ENCODE results near the gene C10orf90. TPM values are rescaled to one million over a fixed set of nuclear protein-coding genes. Genes with fewer than 3 reads are reported as not detected.
"Not testable (repeated sequence)": the region's sequence is repeated elsewhere in the genome, so short reads cannot be mapped to it uniquely, and the experiment has no call there.

C10orf90 gene
- polyA plus RNA-seq, 6 donors from 2014 or later: not detected

DNA sequence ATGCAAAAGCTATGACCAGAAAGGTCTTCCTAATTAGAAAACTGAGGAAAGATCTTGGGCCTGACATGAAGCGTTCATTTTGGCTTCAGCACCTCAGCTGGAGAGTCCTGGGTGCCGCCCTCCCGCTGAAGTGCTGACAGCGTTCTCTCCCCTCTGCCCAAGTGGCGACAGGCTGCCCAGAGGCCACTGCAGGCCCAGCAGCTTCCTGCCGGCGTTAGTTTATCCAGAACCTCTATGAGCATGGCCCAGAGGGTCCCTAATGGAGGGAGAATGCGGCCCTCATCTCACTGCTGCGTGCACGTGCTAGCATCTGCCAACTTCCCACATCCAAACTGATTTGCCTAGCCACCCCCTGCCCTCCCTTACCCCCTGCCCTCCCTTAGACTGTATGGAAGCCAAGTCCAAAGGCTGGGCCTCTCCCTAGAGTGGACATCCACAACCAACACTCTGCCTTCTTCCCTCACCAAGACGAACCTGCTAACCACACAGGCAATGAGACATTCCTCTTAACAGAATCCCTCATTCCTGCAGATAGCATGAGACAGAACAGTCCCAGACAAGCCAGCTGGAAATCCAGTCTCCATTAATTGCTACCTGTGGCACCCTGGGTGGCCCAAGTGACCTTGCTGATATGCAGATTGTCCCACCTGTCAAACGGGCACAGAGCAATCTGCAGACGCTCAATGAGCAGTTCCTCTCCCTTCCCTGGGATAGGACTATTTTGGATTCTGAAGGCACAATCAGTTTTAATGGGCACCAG is 108.4 kb downstream of the C10orf90 start:
- H3K4me3 Mint-ChIP-seq: no peak overlapping the region
- DNase-seq (no peak), ATAC-seq (ENCODE audit: low read depth in 2 of 2) (no peak)
- H3K4me1 Mint-ChIP-seq: peaks cover 0 to 1% (median 0%) of the 10 kb centered on the region in 3 donors
- peaks cover 0 to 15% (median 3%) of the 10 kb centered on the region in 7 donors for H3K9me3 Mint-ChIP-seq
- no peak overlapping the region for H3K27ac Mint-ChIP-seq
- peaks cover 1 to 10% (median 5%) of the 10 kb centered on the region in 3 donors for H3K27me3 Mint-ChIP-seq
- H3K36me3 Mint-ChIP-seq: no peaks in the 10 kb centered on the region

DNA sequence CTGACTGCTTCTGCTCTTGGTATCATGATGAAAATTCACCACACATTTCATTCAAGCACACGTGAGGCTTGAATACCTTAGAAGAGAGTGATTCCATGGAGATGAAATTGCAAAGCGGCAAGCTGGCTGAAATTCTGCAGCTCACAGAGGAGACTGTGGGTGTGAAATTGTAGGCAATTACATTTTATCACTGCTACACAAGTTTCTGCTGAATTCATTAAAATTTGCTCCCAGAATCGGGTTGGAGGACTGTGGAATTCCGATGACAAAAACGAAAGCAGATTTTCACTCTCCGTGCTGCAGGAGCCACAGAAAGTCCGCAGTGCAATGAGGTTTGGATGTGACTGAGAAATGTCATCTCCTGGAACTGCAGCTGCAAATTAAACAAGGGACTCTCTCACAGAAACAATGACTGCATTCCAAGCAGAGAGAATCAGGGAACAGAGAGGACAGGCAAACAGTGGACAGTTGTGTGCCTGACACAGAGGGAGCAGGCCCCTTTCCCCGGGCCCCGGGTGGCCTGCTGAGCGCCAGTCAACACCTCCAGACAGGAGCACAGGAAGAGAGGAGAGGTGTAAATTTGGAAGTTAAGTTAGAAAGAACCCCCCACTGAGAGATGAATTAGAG is 109.1 kb downstream of the C10orf90 start:
- ATAC-seq (ENCODE audit: low read depth in 2 of 2) (no peak), DNase-seq (no peak)
- no peak overlapping the region for H3K4me3 Mint-ChIP-seq
- H3K9me3 Mint-ChIP-seq: peaks cover 0 to 10% (median 2%) of the 10 kb centered on the region in 7 donors
- H3K36me3 Mint-ChIP-seq: no peaks in the 10 kb centered on the region
- peaks cover 0 to 5% (median 5%) of the 10 kb centered on the region in 3 donors for H3K27me3 Mint-ChIP-seq
- peaks cover 0 to 1% (median 0%) of the 10 kb centered on the region in 3 donors for H3K4me1 Mint-ChIP-seq
- H3K27ac Mint-ChIP-seq: no peak overlapping the region

DNA sequence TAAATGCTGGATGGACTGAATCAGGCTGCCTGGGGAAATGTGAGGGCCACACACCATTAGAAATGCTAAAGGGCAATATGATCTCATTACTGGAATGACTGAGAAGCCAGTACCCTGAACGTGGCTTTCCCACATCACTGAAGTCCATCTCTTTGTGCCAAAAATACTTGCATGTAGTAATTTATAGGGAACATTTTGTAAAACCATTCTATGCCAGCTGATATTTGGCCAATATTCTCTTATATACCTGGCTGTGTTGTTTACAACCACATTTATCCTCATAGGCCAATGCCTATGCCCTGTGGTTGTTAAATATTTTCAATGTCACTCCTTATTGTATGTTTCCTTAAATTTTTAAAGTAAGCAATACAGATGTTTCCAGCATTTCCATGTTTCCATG is 111.6 kb downstream of the C10orf90 start:
- DNase-seq (no peak), ATAC-seq (ENCODE audit: low read depth in 2 of 2) (no peak)
- Mint-ChIP-seq H3K27me3 (peaks cover 0 to 5% (median 0%) of the 10 kb centered on the region in 3 donors), H3K9me3 (peaks cover 0 to 8% (median 2%) of the 10 kb centered on the region in 7 donors), H3K4me1 (peaks cover 0 to 1% (median 0%) of the 10 kb centered on the region in 3 donors), H3K4me3 (peak overlapping the region in 1 of 8 donors; percentile 27), H3K27ac (no peak overlapping the region), H3K36me3 (no peaks in the 10 kb centered on the region)

DNA sequence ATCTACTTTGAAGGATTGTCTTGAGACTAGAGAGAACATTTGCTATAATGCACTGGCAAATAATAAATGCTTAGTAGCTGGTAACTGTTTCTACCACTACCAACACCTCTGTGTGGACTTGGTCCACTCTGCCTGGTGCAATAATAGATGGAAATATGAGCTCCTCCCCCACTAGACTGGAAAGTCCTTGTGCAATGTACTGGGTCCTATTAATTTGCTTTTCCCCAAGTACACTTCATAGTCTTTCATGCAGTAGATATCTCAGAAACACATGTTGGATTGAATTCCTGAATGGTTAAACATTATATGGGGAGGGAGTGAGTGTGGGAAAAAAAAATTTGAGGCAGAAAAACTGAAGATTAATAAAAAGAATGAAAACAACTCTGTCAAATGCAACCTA is 119.3 kb downstream of the C10orf90 start:
- Mint-ChIP-seq H3K36me3 (no peaks in the 10 kb centered on the region), H3K9me3 (peaks cover 0 to 5% (median 0%) of the 10 kb centered on the region in 7 donors), H3K4me3 (no peak overlapping the region), H3K27me3 (peaks cover 0 to 6% (median 0%) of the 10 kb centered on the region in 3 donors), H3K27ac (no peak overlapping the region), H3K4me1 (no peaks in the 10 kb centered on the region)
- ATAC-seq (ENCODE audit: low read depth in 2 of 2) (no peak), DNase-seq (no peak)

DNA sequence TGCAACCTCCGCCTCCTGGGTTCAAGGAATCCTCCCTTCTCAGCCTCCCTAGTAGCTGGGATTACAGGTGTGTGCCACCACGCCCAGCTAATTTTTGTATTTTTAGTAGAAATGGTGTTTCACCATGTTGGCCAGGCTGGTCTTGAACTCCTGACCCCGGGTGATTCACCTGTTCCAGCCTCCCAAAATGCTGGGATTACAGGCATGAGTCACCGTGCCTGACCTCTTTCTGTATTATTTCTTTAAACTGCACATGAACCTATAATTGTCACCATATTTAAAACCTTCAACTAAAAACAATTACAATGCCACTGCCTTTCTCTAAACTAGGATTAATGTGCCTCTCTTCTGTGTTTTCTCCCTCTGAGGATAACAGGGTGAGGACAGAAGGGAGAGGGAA is 119.9 kb downstream of the C10orf90 start:
- DNase-seq; H3K36me3 Mint-ChIP-seq; H3K27ac Mint-ChIP-seq; ATAC-seq (ENCODE audit: low read depth in 2 of 2); H3K4me1 Mint-ChIP-seq; H3K9me3 Mint-ChIP-seq: not testable (repeated sequence)
- Mint-ChIP-seq H3K27me3 (peaks cover 0 to 12% (median 0%) of the 10 kb centered on the region in 3 donors), H3K4me3 (peak overlapping the region in 1 of 8 donors; percentile 65)

DNA sequence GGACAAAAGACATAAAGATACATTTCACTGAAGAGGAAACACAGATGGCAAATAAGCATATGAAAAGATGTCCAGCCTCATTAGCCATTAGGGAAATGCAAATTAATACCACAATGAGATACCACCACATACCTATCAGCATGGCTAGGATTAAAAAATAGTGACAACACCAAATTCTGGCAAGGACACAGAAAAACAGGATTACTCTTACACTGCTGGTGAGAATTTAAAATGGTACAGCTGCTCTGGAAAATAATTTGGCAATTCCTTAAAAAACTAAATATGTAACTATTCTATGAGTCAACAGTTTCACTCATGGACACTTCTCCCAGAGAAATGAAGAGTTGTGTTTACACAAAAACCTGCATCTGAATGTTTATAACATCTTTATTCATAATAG is 121.1 kb downstream of the C10orf90 start:
- no peaks in the 10 kb centered on the region for H3K36me3 Mint-ChIP-seq
- no peak for DNase-seq
- no peak overlapping the region for H3K27ac Mint-ChIP-seq
- H3K9me3 Mint-ChIP-seq: peaks cover 0 to 5% (median 0%) of the 10 kb centered on the region in 7 donors
- no peak overlapping the region for H3K4me3 Mint-ChIP-seq
- no peak for ATAC-seq (ENCODE audit: low read depth in 2 of 2)
- H3K27me3 Mint-ChIP-seq: peaks cover 0 to 12% (median 0%) of the 10 kb centered on the region in 3 donors
- H3K4me1 Mint-ChIP-seq: no peaks in the 10 kb centered on the region

DNA sequence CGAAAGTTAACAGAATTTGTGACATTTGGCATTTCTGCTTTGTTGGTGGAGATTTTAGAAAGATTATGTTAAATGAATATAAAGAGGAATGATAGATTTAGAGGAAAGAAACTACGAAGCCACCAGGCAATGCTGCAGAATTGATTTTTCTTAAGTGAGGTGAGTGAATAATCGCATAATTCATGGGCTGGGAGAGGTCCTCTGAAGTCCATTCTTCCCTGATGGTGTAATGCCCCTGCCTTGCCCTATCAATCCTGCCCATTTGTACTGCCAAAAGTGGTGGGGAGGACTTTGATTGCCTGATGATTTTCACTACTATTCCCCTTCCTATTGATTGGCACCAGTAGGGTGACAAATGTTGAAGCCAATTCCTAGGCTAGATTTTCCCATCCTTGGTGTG is 125.9 kb downstream of the C10orf90 start:
- Mint-ChIP-seq H3K36me3 (no peaks in the 10 kb centered on the region), H3K4me3 (no peak overlapping the region), H3K4me1 (no peaks in the 10 kb centered on the region), H3K27ac (no peak overlapping the region), H3K9me3 (peaks cover 0 to 3% (median 0%) of the 10 kb centered on the region in 7 donors), H3K27me3 (peaks cover 0 to 7% (median 4%) of the 10 kb centered on the region in 3 donors)
- no peak for DNase-seq
- no peak for ATAC-seq (ENCODE audit: low read depth in 2 of 2)

DNA sequence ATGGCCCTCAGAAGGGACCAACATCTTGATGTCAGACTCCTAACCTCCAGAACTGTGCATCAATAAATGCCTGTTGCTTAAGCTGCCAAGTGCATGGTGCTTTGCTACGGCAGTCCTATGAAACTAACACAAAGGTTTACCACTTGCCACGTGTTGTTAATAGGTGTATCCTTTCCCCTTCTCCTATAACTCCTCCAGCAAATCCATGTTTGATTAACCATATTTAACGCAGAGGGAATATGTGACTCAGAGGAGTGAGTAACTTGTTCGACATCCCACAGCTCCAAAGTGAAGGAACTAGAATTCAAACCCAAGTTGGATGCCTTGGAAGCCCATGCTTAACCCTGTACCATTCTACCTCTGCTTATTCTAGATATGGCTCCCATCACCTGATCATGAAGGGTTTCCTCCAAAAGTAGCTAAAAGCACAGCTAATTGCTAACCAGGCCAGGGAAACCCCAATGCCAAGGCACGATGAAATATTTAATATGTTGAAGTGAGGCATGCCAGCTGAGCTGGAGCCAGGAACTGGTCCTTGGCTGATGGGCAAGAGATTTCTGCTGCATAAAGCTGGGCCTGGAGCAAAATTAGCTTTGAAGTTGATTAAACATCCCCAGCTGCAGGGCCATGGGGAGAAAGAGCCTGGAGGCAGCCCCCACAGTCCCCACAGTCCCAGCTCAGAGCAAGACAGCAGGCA is 131.9 kb downstream of the C10orf90 start:
- Mint-ChIP-seq H3K27me3 (peaks cover 0 to 18% (median 0%) of the 10 kb centered on the region in 3 donors), H3K27ac (no peak overlapping the region), H3K4me3 (no peak overlapping the region), H3K36me3 (no peaks in the 10 kb centered on the region), H3K9me3 (peaks cover 0 to 5% (median 0%) of the 10 kb centered on the region in 7 donors), H3K4me1 (no peaks in the 10 kb centered on the region)
- no peak for ATAC-seq (ENCODE audit: low read depth in 2 of 2)
- DNase-seq: no peak

DNA sequence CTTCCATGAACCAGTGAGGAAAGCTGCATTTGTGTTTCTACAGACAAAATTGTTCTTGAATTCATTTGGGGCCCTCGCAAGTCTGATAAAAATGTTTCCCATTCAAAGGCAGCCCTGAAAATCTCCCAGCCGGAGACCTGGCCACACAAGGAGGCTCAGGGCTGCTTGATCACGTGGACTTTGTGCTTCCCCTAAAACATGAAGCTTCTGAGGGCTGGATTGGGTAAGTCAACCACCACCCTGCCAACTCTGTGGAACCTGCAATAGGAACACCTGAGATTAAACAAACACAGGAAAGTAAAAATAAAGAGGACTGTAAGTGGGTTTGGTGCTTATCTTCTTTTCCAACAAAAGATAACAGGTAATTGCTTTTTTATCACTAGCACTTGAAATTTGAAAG is 133.8 kb downstream of the C10orf90 start:
- peaks cover 0 to 5% (median 0%) of the 10 kb centered on the region in 7 donors for H3K9me3 Mint-ChIP-seq

DNA sequence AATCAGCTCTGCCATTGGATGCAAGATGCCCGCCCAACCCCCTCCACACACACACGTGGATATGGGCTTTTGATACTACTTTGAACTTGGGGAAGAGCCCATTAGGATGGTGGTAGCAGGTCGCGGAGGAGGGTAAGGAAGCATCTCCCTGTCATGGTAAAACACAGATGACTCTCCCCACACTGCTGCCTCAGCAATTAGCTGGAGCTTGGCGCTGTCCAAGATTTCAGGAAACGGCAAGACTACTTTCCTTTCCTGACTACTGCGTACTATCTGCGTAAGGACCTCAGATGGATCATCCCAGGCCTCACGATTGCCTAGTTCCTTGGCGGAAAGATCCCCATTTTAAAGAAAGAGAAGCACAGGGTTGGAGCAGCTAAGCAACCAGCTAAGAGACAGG is 134.3 kb downstream of the C10orf90 start:
- Mint-ChIP-seq H3K4me3 (no peak overlapping the region), H3K27me3 (peaks cover 0 to 19% (median 0%) of the 10 kb centered on the region in 3 donors), H3K36me3 (no peaks in the 10 kb centered on the region), H3K4me1 (no peaks in the 10 kb centered on the region), H3K9me3 (peaks cover 0 to 5% (median 0%) of the 10 kb centered on the region in 7 donors), H3K27ac (no peak overlapping the region)
- no peak for ATAC-seq (ENCODE audit: low read depth in 2 of 2)
- DNase-seq: no peak

More for the DNA sequence above, 133.8 kb downstream of the C10orf90 start:
- H3K4me3 Mint-ChIP-seq: no peak overlapping the region
- no peaks in the 10 kb centered on the region for H3K36me3 Mint-ChIP-seq
- no peak overlapping the region for H3K27ac Mint-ChIP-seq
- DNase-seq (no peak), ATAC-seq (ENCODE audit: low read depth in 2 of 2) (no peak)
- peaks cover 0 to 19% (median 0%) of the 10 kb centered on the region in 3 donors for H3K27me3 Mint-ChIP-seq
- H3K4me1 Mint-ChIP-seq: no peaks in the 10 kb centered on the region

DNA sequence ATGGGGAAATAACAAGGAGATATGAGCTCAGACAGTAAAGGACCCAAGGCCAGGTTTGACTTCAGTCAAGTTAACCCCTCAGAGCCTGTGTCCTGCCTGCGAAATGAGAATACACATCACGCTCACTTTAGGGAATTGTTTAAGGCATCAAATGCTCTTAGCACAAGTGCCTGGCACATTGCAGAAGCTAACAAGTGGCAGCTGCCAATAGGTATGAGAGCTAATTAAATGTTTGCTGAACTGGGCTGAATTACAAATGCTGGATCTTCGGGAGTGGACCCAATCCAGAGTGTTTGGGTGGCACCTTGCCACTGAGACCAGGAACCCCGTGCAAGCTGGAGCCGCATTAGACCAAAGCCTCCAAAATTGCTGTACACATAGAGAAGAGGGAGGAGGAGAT is 136.8 kb downstream of the C10orf90 start:
- Mint-ChIP-seq H3K4me3 (no peak overlapping the region), H3K27me3 (peaks cover 0 to 19% (median 0%) of the 10 kb centered on the region in 3 donors), H3K9me3 (peaks cover 0 to 5% (median 0%) of the 10 kb centered on the region in 7 donors), H3K4me1 (no peaks in the 10 kb centered on the region), H3K36me3 (no peaks in the 10 kb centered on the region), H3K27ac (no peak overlapping the region)
- DNase-seq (no peak), ATAC-seq (ENCODE audit: low read depth in 2 of 2) (no peak)

DNA sequence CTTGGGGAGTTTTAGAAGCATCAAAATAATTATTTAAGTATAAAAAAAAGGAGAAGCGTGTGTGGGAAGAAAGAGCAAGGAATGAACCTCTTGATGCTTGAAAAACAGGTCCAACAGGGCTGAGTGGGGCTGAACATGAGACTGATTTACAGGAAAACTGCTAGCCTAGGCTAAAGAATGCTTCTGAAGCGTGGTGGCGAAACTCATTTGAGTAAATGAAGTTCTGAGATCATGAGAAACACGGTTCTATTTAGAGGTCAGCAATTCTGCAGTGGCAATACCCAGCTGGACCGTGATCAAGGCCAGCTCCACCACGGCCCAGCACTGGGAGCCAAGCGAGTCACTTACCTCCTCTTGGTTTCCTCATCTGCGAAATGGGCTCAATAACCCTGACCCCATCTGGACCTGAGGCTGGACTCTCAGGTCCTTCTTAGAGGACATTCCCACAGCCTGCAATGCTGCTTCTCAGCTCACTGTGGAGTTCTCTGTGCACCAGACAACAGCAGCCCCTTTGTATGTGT is 142.1 kb downstream of the C10orf90 start:
- H3K4me1 Mint-ChIP-seq: no peaks in the 10 kb centered on the region
- no peak for DNase-seq
- no peak overlapping the region for H3K27ac Mint-ChIP-seq
- no peak overlapping the region for H3K4me3 Mint-ChIP-seq
- peaks cover 0 to 3% (median 0%) of the 10 kb centered on the region in 7 donors for H3K9me3 Mint-ChIP-seq
- H3K27me3 Mint-ChIP-seq: peaks cover 0 to 11% (median 9%) of the 10 kb centered on the region in 3 donors
- no peaks in the 10 kb centered on the region for H3K36me3 Mint-ChIP-seq
- no peak for ATAC-seq (ENCODE audit: low read depth in 2 of 2)

DNA sequence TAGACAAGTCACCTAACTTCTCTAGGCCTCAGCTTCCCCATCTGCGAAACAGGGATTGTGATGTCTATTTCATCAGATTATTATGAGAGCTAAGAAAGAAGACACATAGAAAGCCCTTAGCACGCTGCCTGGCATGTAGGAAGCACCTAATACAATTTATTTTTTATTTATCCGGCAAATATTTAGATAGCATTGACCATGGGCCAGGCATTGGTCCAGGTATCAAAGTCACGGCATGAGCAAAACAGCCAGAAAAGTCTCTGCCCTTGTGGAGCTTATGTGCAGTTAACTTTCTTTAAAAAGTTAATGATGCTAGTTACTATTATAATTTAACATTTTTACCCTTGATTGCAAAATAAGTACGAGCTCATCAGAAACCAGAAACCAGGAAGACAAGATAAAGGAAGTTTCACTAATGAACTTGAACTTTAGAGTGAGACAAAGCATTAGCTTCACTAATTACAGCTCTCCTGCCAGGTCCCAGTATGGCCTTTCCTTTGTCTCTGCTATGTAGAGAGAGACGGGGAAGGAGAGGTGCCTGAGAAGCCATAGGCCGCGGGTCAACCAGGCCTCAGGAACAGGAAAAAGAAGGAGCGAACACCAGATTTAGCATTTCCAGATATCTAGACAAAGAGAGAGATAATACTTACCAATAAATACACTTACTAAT is 142.7 kb downstream of the C10orf90 start:
- H3K9me3 Mint-ChIP-seq: peaks cover 0 to 3% (median 0%) of the 10 kb centered on the region in 7 donors
- H3K4me1 Mint-ChIP-seq: no peaks in the 10 kb centered on the region
- ATAC-seq (ENCODE audit: low read depth in 2 of 2) (no peak), DNase-seq (no peak)
- peaks cover 0 to 17% (median 5%) of the 10 kb centered on the region in 3 donors for H3K27me3 Mint-ChIP-seq
- no peak overlapping the region for H3K27ac Mint-ChIP-seq
- no peak overlapping the region for H3K4me3 Mint-ChIP-seq
- H3K36me3 Mint-ChIP-seq: no peaks in the 10 kb centered on the region
